ENCODE measurements around the gene ZC3H4. TPM values are rescaled to one million over a fixed set of nuclear protein-coding genes. Genes with fewer than 3 reads are reported as not detected.

ZC3H4 gene
- total and polyA plus RNA-seq, 7 donors, result 5.4 to 25.3 (median 20.4) TPM

DNA sequence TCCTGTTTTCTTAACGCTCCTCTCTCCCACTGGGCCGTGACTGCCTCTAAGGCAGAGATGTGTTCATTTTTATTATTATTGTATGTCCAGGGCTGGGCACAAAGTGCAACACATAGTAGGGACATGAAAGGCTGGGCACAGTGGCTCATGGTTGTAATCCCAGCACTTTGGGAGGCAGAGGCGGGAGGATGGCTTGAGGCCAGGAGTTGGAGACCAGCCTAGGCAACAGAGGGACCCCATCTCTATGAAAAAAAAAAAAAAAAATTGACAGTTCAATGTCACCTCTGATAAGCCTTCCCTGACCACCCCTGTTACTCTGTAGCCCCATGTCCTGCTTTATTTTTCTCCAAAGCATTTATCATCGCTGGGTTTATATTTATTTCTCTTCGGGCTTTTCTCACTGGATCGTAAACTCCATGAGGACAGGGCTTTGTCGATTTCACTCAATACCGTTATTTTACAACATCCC, 16.6 kb upstream of the ZC3H4 start:
- H3K4me1 ChIP-seq, result peaks cover 0 to 43% (median 37%) of the 10 kb centered on the region in 4 donors
- H3K36me3 ChIP-seq, result no peaks in the 10 kb centered on the region
- H3K9me3 ChIP-seq, result no peaks in the 10 kb centered on the region
- peak overlapping the region in 3 of 4 donors; percentile 71 to 91 (median 86) for H3K4me3 ChIP-seq
- no peak for TF ChIP-seq POLR2AphosphoS5 (IDR thresholded peaks at IDR 0.05)
- TF ChIP-seq EP300 (IDR thresholded peaks at IDR 0.05), result no peak
- TF ChIP-seq, protein P1, sequence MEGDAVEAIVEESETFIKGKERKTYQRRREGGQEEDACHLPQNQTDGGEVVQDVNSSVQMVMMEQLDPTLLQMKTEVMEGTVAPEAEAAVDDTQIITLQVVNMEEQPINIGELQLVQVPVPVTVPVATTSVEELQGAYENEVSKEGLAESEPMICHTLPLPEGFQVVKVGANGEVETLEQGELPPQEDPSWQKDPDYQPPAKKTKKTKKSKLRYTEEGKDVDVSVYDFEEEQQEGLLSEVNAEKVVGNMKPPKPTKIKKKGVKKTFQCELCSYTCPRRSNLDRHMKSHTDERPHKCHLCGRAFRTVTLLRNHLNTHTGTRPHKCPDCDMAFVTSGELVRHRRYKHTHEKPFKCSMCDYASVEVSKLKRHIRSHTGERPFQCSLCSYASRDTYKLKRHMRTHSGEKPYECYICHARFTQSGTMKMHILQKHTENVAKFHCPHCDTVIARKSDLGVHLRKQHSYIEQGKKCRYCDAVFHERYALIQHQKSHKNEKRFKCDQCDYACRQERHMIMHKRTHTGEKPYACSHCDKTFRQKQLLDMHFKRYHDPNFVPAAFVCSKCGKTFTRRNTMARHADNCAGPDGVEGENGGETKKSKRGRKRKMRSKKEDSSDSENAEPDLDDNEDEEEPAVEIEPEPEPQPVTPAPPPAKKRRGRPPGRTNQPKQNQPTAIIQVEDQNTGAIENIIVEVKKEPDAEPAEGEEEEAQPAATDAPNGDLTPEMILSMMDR (IDR thresholded peaks at IDR 0.05), result no peak
- no peak for TF ChIP-seq POLR2A (IDR thresholded peaks at IDR 0.05)
- no peaks in the 10 kb centered on the region for H3K27me3 ChIP-seq
- DNase-seq, result no peak
- intact Hi-C loops (cut with DNase I), result loop anchor here (1.0 to 5.0 kb wide), 2 partner anchors 17 to 112 kb away; partner anchors contain the start of gene ZC3H4
- peak overlapping the region; percentile 92 to 98 (median 96) for H3K27ac ChIP-seq
- 46 to 64% methylated on average over 8 of the region's 8 CpGs for WGBS, 2 donors

DNA sequence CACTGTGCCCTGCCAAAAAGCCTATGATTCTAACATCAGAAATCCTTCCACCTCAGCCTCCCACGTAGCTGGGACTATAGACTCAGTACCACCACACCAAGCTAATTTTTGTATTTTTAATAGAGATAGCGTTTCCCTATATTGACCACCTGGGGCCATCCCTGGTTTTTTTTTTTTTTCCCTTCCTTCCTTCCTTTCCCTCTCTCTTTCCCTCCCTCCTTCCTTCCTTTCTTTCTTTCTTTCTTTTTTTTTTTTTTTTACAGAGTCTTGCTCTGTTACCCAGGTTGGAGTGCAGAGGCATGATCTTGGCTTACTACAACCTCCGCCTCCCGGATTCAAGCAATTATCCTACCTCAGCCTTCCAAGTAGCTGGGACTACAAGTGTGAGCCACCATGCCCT, 16.0 kb upstream of the ZC3H4 start:
- WGBS, 2 donors, result 93 to 97% methylated on average over 4 of the region's 4 CpGs
- Histone ChIP-seq H3K4me1 (peaks cover 0 to 42% (median 35%) of the 10 kb centered on the region in 4 donors), H3K9me3 (no peaks in the 10 kb centered on the region), H3K36me3 (no peaks in the 10 kb centered on the region), H3K27ac (no peak overlapping the region), H3K4me3 (no peak overlapping the region), H3K27me3 (no peaks in the 10 kb centered on the region)
- intact Hi-C loops (cut with DNase I), result loop anchor here (5.0 kb wide), 1 partner anchor 92 kb away; no protein-coding TSS in a partner anchor
- DNase-seq, result no peak
- no peak for TF ChIP-seq POLR2A (IDR thresholded peaks at IDR 0.05)
- TF ChIP-seq, protein P1 (IDR thresholded peaks at IDR 0.05), result no peak
- no peak for TF ChIP-seq POLR2AphosphoS5 (IDR thresholded peaks at IDR 0.05)
- no peak for TF ChIP-seq EP300 (IDR thresholded peaks at IDR 0.05)

DNA sequence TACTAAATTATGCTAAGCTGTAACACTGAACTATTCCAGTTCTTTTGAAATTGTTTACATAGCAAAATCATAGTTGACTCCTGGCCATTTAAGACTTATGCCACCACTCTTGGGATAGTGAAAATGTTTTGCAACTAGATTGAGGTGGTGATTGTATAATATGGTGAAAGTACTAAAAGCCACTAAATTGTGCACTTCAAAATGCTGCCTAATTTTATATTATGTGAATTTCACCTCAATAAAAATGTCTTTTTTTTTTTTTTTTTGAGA, 12.0 kb upstream of the ZC3H4 start:
- intact Hi-C loops (cut with DNase I), result loop anchor here (1.0 to 5.0 kb wide), 2 partner anchors 46 to 88 kb away; no protein-coding TSS in a partner anchor
- Histone ChIP-seq H3K4me1 (peaks cover 0 to 19% (median 11%) of the 10 kb centered on the region in 4 donors), H3K27me3 (no peaks in the 10 kb centered on the region), H3K9me3 (no peaks in the 10 kb centered on the region), H3K4me3 (no peak overlapping the region), H3K36me3 (no peaks in the 10 kb centered on the region), H3K27ac (peak overlapping the region; percentile 7 to 41 (median 35))
- no peak for TF ChIP-seq POLR2A (IDR thresholded peaks at IDR 0.05)
- no peak for TF ChIP-seq POLR2AphosphoS5 (IDR thresholded peaks at IDR 0.05)
- TF ChIP-seq, protein P1 (IDR thresholded peaks at IDR 0.05), result no peak
- TF ChIP-seq EP300 (IDR thresholded peaks at IDR 0.05), result no peak
- DNase-seq, result no peak

DNA sequence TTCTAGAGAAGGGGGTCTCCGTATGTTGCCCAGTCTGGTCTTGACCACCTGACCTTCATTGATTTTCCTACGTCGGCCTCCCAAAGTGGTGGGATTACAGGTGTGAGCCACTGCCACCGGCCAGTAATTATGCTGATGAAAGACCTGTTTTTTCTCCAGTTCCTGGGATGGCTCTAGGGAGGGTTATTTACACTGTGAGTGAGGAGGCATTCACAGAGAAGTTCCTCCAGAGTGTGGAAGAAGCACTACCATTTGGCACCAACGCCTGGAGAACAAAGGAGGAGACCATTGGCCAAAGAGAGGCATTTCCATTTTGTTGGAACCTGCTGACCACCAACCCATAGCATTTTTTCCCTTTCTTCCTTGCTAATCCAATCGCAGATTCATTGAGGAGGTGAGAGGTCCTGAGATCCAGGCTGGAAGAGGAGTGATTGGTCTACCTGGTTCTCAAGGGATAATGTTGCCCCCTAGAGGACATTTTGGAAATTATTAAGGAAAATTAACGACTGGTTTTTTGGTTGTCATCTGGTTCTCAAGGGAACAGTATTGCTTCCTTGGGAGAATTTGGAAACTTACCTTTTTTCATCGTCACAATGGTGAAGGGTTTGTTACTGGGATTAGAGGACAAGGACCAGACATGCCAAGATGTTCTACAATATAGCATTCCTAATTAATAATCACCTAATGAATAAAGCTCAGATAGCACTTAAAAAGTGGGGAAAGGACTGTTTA, 11.5 kb upstream of the ZC3H4 start:
- TF ChIP-seq, protein P1 (IDR thresholded peaks at IDR 0.05), result peak; percentile 70 to 88 (median 78)
- no peak for TF ChIP-seq POLR2A (IDR thresholded peaks at IDR 0.05)
- TF ChIP-seq EP300 (IDR thresholded peaks at IDR 0.05), result no peak
- Histone ChIP-seq H3K36me3 (no peaks in the 10 kb centered on the region), H3K4me1 (peaks cover 0 to 17% (median 10%) of the 10 kb centered on the region in 4 donors), H3K4me3 (no peak overlapping the region), H3K27me3 (no peaks in the 10 kb centered on the region), H3K9me3 (no peaks in the 10 kb centered on the region), H3K27ac (peak overlapping the region; percentile 7 to 41 (median 35))
- whole genome bisulfite sequencing, 2 donors, result 21 to 40% methylated on average over 8 of the region's 8 CpGs
- intact Hi-C loops (cut with DNase I), result loop anchor here (1.0 to 5.0 kb wide), 2 partner anchors 46 to 88 kb away; no protein-coding TSS in a partner anchor
- no peak for DNase-seq

All from sigmoid colon (tissue), 7 donors.